ENCODE data around the gene TREX2.

Gene TREX2

GRCh38 chrX:153491918-153492317, 46.1 kb upstream of the TREX2 start:
- TF ChIP-seq, protein P1, sequence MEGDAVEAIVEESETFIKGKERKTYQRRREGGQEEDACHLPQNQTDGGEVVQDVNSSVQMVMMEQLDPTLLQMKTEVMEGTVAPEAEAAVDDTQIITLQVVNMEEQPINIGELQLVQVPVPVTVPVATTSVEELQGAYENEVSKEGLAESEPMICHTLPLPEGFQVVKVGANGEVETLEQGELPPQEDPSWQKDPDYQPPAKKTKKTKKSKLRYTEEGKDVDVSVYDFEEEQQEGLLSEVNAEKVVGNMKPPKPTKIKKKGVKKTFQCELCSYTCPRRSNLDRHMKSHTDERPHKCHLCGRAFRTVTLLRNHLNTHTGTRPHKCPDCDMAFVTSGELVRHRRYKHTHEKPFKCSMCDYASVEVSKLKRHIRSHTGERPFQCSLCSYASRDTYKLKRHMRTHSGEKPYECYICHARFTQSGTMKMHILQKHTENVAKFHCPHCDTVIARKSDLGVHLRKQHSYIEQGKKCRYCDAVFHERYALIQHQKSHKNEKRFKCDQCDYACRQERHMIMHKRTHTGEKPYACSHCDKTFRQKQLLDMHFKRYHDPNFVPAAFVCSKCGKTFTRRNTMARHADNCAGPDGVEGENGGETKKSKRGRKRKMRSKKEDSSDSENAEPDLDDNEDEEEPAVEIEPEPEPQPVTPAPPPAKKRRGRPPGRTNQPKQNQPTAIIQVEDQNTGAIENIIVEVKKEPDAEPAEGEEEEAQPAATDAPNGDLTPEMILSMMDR (IDR thresholded peaks at IDR 0.05): no peak
- TF ChIP-seq ZFX (IDR thresholded peaks at IDR 0.05; ENCODE audit: borderline replicate concordance): no peak
- H3K27ac ChIP-seq: no peak overlapping the region

DNA sequence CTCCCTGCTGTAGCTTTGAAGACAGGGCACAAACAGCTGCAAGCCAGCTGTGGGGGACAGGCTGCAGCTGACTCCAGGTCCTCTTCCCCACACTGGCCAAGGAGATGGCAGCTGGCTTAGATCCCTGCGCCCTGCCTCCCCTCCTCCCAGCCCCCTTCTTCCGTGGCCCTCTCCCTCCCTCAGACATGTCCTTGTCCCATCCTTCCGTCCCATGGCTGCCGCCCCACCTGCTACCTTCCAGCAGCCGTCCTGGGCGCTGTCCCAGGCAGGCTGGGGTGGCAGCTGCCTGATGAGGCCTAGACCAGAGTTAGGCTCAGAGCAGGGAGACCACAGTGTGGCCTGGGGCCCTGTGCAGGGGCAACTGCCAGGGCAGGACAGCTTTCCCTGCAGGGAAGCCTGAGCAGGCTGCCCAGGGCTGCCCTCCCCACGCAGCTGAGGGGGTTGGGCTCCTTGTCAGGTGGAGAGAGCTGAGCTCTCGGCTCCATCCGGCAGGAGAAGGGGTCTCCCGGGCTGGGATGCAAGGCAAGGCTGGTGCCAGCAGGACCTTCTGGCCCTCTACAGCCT, 45.6 kb upstream of the TREX2 start:
- TF ChIP-seq, protein P1 (IDR thresholded peaks at IDR 0.05): no peak
- no peak for TF ChIP-seq ZFX (IDR thresholded peaks at IDR 0.05; ENCODE audit: borderline replicate concordance)
- H3K27ac ChIP-seq: no peak overlapping the region

DNA sequence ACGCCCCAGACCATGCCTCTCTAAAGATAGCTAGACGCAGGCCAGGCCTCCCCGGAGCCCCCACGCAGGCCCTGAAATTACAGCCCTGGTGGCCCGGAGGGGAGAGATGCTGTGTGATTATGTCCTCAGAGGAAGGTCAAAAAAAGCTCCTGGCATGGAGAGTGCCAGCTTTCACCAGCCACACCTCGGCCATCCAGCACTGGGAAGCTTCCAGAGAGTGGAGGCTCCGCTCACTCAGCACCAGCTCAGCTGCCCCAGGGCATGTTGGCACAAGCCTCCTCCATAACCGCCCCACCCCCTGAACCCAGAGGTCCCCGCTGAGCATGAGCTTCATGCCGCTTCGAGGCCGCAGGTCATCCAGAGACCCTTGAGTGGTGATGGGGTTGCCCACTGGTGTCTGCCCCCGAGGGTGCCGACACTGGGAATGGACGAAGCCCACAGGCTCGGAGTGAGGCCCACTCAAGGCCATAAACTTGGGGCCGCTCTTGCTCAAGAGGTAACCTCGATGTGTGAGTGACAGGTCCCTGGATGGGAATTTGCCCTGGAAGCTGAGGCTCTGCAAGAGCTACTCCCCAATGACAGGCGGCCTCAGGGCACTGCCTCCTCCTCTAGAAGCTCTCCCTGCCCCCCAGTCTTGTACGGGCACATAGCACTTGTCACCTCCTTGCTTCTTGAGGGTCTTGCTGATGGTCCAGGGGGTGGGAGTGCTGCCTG, 44.5 kb upstream of the TREX2 start:
- TF ChIP-seq, protein P1 (IDR thresholded peaks at IDR 0.05): no peak
- no peak overlapping the region for H3K27ac ChIP-seq

DNA sequence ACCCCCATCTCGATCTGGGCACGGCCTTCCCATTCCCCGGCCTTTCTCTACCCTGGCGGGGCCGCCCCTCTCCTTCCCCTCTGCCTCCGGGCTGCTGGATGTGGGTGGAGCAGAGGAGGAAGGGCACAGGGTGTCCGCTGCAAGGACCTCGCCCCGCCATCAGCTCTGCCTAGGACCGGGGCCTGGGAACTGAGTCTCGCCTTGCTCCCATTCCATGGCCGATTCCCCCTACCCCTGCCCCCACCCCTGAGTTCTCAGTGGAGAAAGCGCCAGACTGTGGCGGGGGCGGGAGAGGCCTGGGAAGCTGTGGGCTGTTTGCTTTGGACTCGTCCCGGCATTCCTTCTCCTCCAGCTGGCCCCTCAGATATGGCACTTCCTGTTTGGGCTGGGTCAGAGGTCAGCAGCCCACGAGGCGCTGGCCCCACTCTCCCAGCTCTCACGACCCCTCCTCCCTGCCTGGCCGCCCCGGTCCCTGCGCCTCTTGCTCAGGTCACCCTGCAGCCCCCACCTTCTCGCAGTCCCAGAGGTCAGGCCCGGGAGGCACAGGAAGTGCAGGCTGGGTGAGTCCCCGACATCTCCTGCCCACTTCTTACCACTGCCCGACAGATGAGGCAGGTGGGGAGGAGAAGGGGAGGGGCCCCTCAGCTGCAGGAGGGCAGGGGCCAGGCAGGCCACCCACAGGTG, 42.5 kb upstream of the TREX2 start:
- no peak overlapping the region for H3K27ac ChIP-seq
- TF ChIP-seq ZFX (IDR thresholded peaks at IDR 0.05; ENCODE audit: borderline replicate concordance): no peak

- no peak overlapping the region for H3K27ac ChIP-seq
- TF ChIP-seq, protein P1 (IDR thresholded peaks at IDR 0.05): no peak
- TF ChIP-seq ZFX (IDR thresholded peaks at IDR 0.05; ENCODE audit: borderline replicate concordance): no peak
These were observed 41.8 kb upstream of the TREX2 start for GRCh38 chrX:153487590-153488071.

GRCh38 chrX:153486171-153486570, 40.3 kb upstream of the TREX2 start:
- TF ChIP-seq, protein P1 (IDR thresholded peaks at IDR 0.05): no peak
- TF ChIP-seq ZFX (IDR thresholded peaks at IDR 0.05; ENCODE audit: borderline replicate concordance): no peak
- H3K27ac ChIP-seq: no peak overlapping the region

DNA sequence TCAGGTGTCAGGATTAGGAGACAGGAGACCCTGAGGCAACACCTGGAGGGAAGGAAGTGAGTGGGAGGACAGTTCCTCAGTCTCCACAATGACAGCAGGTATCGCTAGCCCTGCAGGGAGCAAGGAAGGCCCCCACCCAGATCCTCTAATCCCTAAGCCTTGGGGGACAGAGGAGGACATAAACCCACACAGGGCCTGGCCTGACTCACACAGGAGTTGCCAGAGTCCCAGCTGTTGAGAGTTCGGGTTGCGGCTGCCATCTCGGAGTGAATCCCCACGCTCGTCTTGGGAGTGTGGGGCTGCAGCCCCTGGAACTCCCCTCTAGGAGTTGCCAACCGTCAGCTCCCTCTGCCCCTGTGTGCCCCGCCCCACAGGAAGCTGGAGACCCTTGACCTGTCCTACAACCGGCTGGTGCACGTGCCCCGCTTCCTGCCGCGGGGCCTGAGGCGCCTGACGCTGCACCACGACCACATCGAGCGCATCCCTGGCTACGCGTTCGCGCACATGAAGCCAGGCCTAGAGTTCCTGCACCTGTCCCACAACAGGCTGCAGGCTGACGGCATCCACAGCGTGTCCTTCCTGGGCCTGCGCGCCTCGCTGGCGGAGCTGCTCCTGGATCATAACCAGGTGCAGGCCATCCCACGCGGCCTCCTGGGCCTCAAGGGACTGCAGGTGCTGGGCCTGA, 39.7 kb upstream of the TREX2 start:
- no peak overlapping the region for H3K27ac ChIP-seq

More for the DNA sequence above, 39.7 kb upstream of the TREX2 start:
- TF ChIP-seq ZFX (IDR thresholded peaks at IDR 0.05; ENCODE audit: borderline replicate concordance): no peak
- TF ChIP-seq, protein P1 (IDR thresholded peaks at IDR 0.05): no peak
